A549 (cell line): ENCODE measurements around the gene CIBAR2. TPM values are rescaled to one million over a fixed set of nuclear protein-coding genes. Genes with fewer than 3 reads are reported as not detected.

Source experiments
- ATAC-seq, 2 experiments: fragments of 200-7000 bp in 1 of 2; fragments of >200 bp in 1 of 2; cut with Nextera tagmentation in 1 of 2; cut with Tn5 transposase in 1 of 2; 3 replicates each; pipeline versions ENCODE4 v1.8.0 to v1.9.1; 2018 to 2020; ENCODE audit warnings: mild to moderate bottlenecking in 1 of 2, moderate library complexity in 1 of 2
- CTCF ChIA-PET: fragments of 300-600 bp; sonication (Branson Sonifier 250); formaldehyde crosslinking; extraction: SDS; loops from one replicate; lab custom pipeline; 2021; ENCODE audit warnings: antibody characterized with exemption, inconsistent platforms; lab: Yijun Ruan, JAX
- POLR2A ChIA-PET: fragments of 350-600 bp; formaldehyde crosslinking; extraction: SDS; loops from one replicate; lab custom pipeline; 2021; ENCODE audit warnings: antibody characterized with exemption, inconsistent platforms; lab: Yijun Ruan, JAX
- DNase-seq, 2 experiments: peaks; one replicate each; pipeline versions ENCODE4 v3.0.0 to v3.0.0-alpha.2; 2011 to 2016; ENCODE audit warnings: low read depth in 1 of 2, low spot score in 1 of 2
- FAIRE-seq: peaks from 2 replicates; lab custom pipeline; 2011; peaks lifted over from hg19 to GRCh38; lab: Jason Lieb, UNC
- H3K27ac ChIP-seq, 2 experiments: fragments of >200 bp; sonication (Bioruptor Twin); formaldehyde crosslinking; 3 replicates each; pipeline ENCODE4 v1.5.1; 2016 to 2017
- H3K4me1 ChIP-seq: fragments of >200 bp; sonication (Bioruptor Twin); formaldehyde crosslinking; 3 replicates; pipeline ENCODE4 v1.6.1; 2016
- H3K4me2 ChIP-seq: fragments of >200 bp; sonication (Bioruptor Twin); formaldehyde crosslinking; 3 replicates; pipeline ENCODE4 v1.6.1; 2016
- H3K4me3 ChIP-seq: fragments of >200 bp; sonication (Bioruptor Twin); formaldehyde crosslinking; 3 replicates; pipeline ENCODE4 v1.5.1; 2016
- H3K9me3 ChIP-seq: fragments of >200 bp; sonication (Bioruptor Twin); formaldehyde crosslinking; 3 replicates; pipeline ENCODE4 v1.6.1; 2016
- ATOH8 ChIP-seq: fragments of 250-450 bp; sonication (Bioruptor Pico); IDR thresholded peaks from 2 replicates; pipeline ENCODE4 v1.5.0; 2020; ENCODE audit warnings: low read depth, mild to moderate bottlenecking, moderate library complexity
- BCL3 ChIP-seq: fragments of >200 bp; sonication (Bioruptor Twin); formaldehyde crosslinking; IDR thresholded peaks from 3 replicates; pipeline ENCODE4 v1.6.1; 2016
- CBX2 ChIP-seq: fragments of 200-600 bp; sonication (generic); IDR thresholded peaks from 2 replicates; pipeline ENCODE4 v1.6.1; 2016; ENCODE audit warnings: low read depth, mild to moderate bottlenecking, borderline replicate concordance
- CBX8 ChIP-seq: fragments of 200-600 bp; sonication (generic); IDR thresholded peaks from 2 replicates; pipeline ENCODE4 v1.6.1; 2016
- EHF ChIP-seq: fragments of 250-450 bp; sonication (Bioruptor Pico); IDR thresholded peaks from 2 replicates; pipeline ENCODE4 v1.5.0; 2020; ENCODE audit warnings: mild to moderate bottlenecking
- EP300 ChIP-seq, 2 experiments: fragments of >200 bp; sonication (Bioruptor Twin); formaldehyde crosslinking; IDR thresholded peaks; 2 replicates in 1 of 2; 3 replicates in 1 of 2; pipeline ENCODE4 v1.6.1; 2016 to 2017
- FOSB ChIP-seq: fragments of 250-450 bp; sonication (Bioruptor Pico); IDR thresholded peaks from 2 replicates; pipeline ENCODE4 v1.5.0; 2020; ENCODE audit warnings: mild to moderate bottlenecking, moderate library complexity
- FOSL2 ChIP-seq, 2 experiments: fragments of 450-650 bp in 1 of 2; fragments of >200 bp in 1 of 2; sonication (Bioruptor Twin) in 1 of 2; formaldehyde crosslinking; IDR thresholded peaks; 2 replicates each; pipeline versions ENCODE4 v1.5.0 to v1.6.1; 2016 to 2020; ENCODE audit warnings: mild to moderate bottlenecking in 1 of 2, moderate library complexity in 1 of 2
- FOXS1 ChIP-seq: fragments of 250-450 bp; sonication (Bioruptor Pico); IDR thresholded peaks from 2 replicates; pipeline ENCODE4 v1.5.0; 2020; ENCODE audit warnings: mild to moderate bottlenecking, moderate library complexity
- GATA3 ChIP-seq: IDR thresholded peaks from 2 replicates; pipeline ENCODE4 v1.6.1; 2012; ENCODE audit warnings: borderline replicate concordance
- HEYL ChIP-seq: fragments of 250-450 bp; sonication (Bioruptor Pico); IDR thresholded peaks from 2 replicates; pipeline ENCODE4 v1.8.0; 2021; ENCODE audit warnings: mild to moderate bottlenecking, moderate library complexity
- HMGXB4 ChIP-seq: fragments of 250-450 bp; sonication (Bioruptor Pico); IDR thresholded peaks from 2 replicates; pipeline ENCODE4 v1.5.0; 2021; ENCODE audit warnings: mild to moderate bottlenecking, moderate library complexity, borderline replicate concordance
- HOXA7 ChIP-seq: fragments of 250-450 bp; sonication (Bioruptor Pico); IDR thresholded peaks from 2 replicates; pipeline ENCODE4 v1.5.0; 2020; ENCODE audit warnings: mild to moderate bottlenecking, moderate library complexity
- HOXB13 ChIP-seq: fragments of 250-450 bp; sonication (Bioruptor Pico); IDR thresholded peaks from 2 replicates; pipeline ENCODE4 v1.5.0; 2020; ENCODE audit warnings: low read depth, mild to moderate bottlenecking, moderate library complexity
- HOXB5 ChIP-seq: fragments of 250-450 bp; sonication (Bioruptor Pico); IDR thresholded peaks from 2 replicates; pipeline ENCODE4 v1.5.0; 2020; ENCODE audit warnings: mild to moderate bottlenecking, moderate library complexity
- JUN ChIP-seq, 2 experiments: fragments of >200 bp; sonication (Bioruptor Twin); formaldehyde crosslinking; IDR thresholded peaks; 2 replicates in 1 of 2; 3 replicates in 1 of 2; pipeline ENCODE4 v1.6.1; 2016 to 2017
- JUNB ChIP-seq: fragments of >200 bp; sonication (Bioruptor Twin); formaldehyde crosslinking; IDR thresholded peaks from 2 replicates; pipeline ENCODE4 v1.6.1; 2016
- KDM1A ChIP-seq: fragments of 200-600 bp; sonication (generic); IDR thresholded peaks from 2 replicates; pipeline ENCODE4 v1.6.1; 2016; ENCODE audit warnings: low read depth, mild to moderate bottlenecking
- MAFK ChIP-seq: fragments of 450-650 bp; IDR thresholded peaks from 2 replicates; pipeline ENCODE4 v1.6.1; 2014; ENCODE audit not compliant: partially characterized antibody
- MAZ ChIP-seq: fragments of 150-350 bp; IDR thresholded peaks from 2 replicates; pipeline ENCODE4 v1.6.1; 2014; ENCODE audit warnings: antibody characterized with exemption, low read depth, low read length, borderline replicate concordance
- NFE2L2 ChIP-seq: fragments of 150-350 bp; conservative IDR thresholded peaks from 2 replicates; pipeline ENCODE4 v1.6.1; 2014; ENCODE audit warnings: low read length
- NR3C1 ChIP-seq: fragments of >200 bp; sonication (Bioruptor Twin); formaldehyde crosslinking; IDR thresholded peaks from 3 replicates; pipeline ENCODE4 v1.6.1; 2017
- PBX3 ChIP-seq: IDR thresholded peaks from 2 replicates; pipeline ENCODE4 v1.6.1; 2012
- PHF8 ChIP-seq: fragments of 200-600 bp; sonication (generic); IDR thresholded peaks from 2 replicates; pipeline ENCODE4 v1.6.1; 2016; ENCODE audit warnings: low read depth, mild to moderate bottlenecking, antibody characterized with exemption, moderate library complexity, borderline replicate concordance
- POLR2A ChIP-seq: IDR thresholded peaks from 2 replicates; pipeline ENCODE4 v1.6.1; 2012; ENCODE audit warnings: mild to moderate bottlenecking, low read length
- RCOR1 ChIP-seq: fragments of 150-350 bp; IDR thresholded peaks from 2 replicates; pipeline ENCODE4 v1.6.1; 2014; ENCODE audit warnings: antibody characterized with exemption, low read length, low read depth
- RNF2 ChIP-seq: fragments of 200-600 bp; sonication (generic); IDR thresholded peaks from 2 replicates; pipeline ENCODE4 v1.6.1; 2016; ENCODE audit warnings: low read depth, mild to moderate bottlenecking, antibody characterized with exemption, moderate library complexity, borderline replicate concordance
- SMC3 ChIP-seq: fragments of >200 bp; sonication (Bioruptor Twin); formaldehyde crosslinking; IDR thresholded peaks from 3 replicates; pipeline ENCODE4 v1.6.1; 2018; ENCODE audit warnings: inconsistent platforms
- TFCP2L1 ChIP-seq: fragments of 250-450 bp; sonication (Bioruptor Pico); IDR thresholded peaks from 2 replicates; pipeline ENCODE4 v1.5.0; 2021; ENCODE audit warnings: mild to moderate bottlenecking
- ZSCAN20 ChIP-seq: fragments of 250-450 bp; sonication (Bioruptor Pico); IDR thresholded peaks from 2 replicates; pipeline ENCODE4 v1.8.0; 2022; ENCODE audit warnings: mild to moderate bottlenecking, moderate library complexity
- WGBS: methylation state at CpG from one replicate; pipeline ENCODE4 v1.1.6; 2017; ENCODE audit errors: missing lambda C conversion rate; 5-methylcytosine and 5-hydroxymethylcytosine counted together
- polyA plus RNA-seq, 4 experiments: library from polyadenylated mRNA; depleted of rRNA in 3 of 4; stranded (reverse); fragments of >200 nt; fragmentation: RNase III in 1 of 4; extraction: RNeasy Plus Mini Kit Qiagen cat#74134 plus additional on column Dnase treatment in 1 of 4; gene quantifications; 2 replicates in 3 of 4; 3 replicates in 1 of 4; pipeline ENCODE4 v1.2.3, GENCODE V29; 2011 to 2017

Gene CIBAR2
- polyA plus RNA-seq, 2 of the 4 experiments (the other 2 are of a cell fraction), result not detected

GRCh38 chr16:85067426-85067825 is 44.8 kb downstream of the CIBAR2 start:
- TF ChIP-seq KDM1A, result no peak
- TF ChIP-seq PHF8, result no peak
- TF ChIP-seq CBX2, result no peak
- no peak for TF ChIP-seq RCOR1
- TF ChIP-seq JUN (IDR thresholded peaks at IDR 0.05), result no peak
- no peak for TF ChIP-seq BCL3
- TF ChIP-seq PBX3, result no peak
- TF ChIP-seq EP300 (IDR thresholded peaks at IDR 0.05), result no peak
- no peak for TF ChIP-seq GATA3
- TF ChIP-seq JUNB, result no peak
- TF ChIP-seq ATOH8 (CRISPR knock-in tag), result no peak
- TF ChIP-seq ZSCAN20 (CRISPR knock-in tag), result no peak
- TF ChIP-seq HOXA7 (CRISPR knock-in tag), result no peak
- TF ChIP-seq EHF (CRISPR knock-in tag), result no peak
- TF ChIP-seq, all 56 proteins: peak for 0
- DNase-seq (no peak), FAIRE-seq (no peak), ATAC-seq (no peak)
- Histone ChIP-seq H3K9me3 (no peaks in the 10 kb centered on the region), H3K4me1 (no peaks in the 10 kb centered on the region), H3K27ac (no peak overlapping the region), H3K4me3 (no peak overlapping the region), H3K4me2 (no peak overlapping the region)
- ChIA-PET CTCF (interaction anchor here (0.8 to 2.5 kb wide), 5 partner anchors 10 to 96 kb away, joined by 3 to 14 read pairs (median 6); no protein-coding TSS in a partner anchor), POLR2A (no interaction called here)
- 82% methylated on average over 8 of the region's 8 CpGs for WGBS

DNA sequence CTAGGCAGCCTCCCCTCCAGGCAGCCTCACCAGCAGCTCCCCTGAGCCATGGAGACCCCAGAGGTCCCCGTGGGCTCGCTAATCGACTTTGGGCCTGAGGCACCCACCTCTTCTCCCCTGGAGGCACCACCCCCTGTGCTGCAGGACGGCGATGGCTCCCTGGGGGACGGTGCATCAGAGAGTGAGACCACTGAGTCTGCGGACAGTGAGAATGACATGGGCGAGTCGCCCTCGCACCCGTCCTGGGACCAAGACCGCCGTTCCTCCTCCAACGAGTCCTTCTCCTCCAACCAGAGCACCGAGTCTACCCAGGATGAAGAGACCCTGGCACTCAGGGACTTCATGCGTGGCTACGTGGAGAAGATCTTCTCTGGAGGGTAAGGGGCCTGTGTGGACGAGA is 45.2 kb downstream of the CIBAR2 start:
- Histone ChIP-seq H3K4me2 (no peak overlapping the region), H3K4me1 (no peaks in the 10 kb centered on the region), H3K27ac (no peak overlapping the region), H3K9me3 (no peaks in the 10 kb centered on the region), H3K4me3 (no peak overlapping the region)
- FAIRE-seq, result no peak
- WGBS, result 87% methylated on average over 18 of the region's 18 CpGs
- DNase-seq, result no peak
- no peak for ATAC-seq
- POLR2A ChIA-PET, result no interaction called here
- no peak for TF ChIP-seq GATA3
- no peak for TF ChIP-seq NR3C1
- no peak for TF ChIP-seq FOXS1
- TF ChIP-seq NFE2L2, result no peak
- no peak for TF ChIP-seq MAZ
- TF ChIP-seq HOXB13 (CRISPR knock-in tag), result no peak
- no peak for TF ChIP-seq HOXB5 (CRISPR knock-in tag)
- TF ChIP-seq FOSL2 (IDR thresholded peaks at IDR 0.05), result no peak
- no peak for TF ChIP-seq FOSL2 (CRISPR knock-in tag; IDR thresholded peaks at IDR 0.05)
- no peak for TF ChIP-seq SMC3
- TF ChIP-seq POLR2A, result no peak
- no peak for TF ChIP-seq CBX8
- TF ChIP-seq RNF2, result no peak
- no peak for TF ChIP-seq HMGXB4 (CRISPR knock-in tag)
- no peak for TF ChIP-seq HEYL
- no peak for TF ChIP-seq TFCP2L1 (CRISPR knock-in tag)
- TF ChIP-seq MAFK, result no peak
- no peak for TF ChIP-seq EHF (CRISPR knock-in tag)
- TF ChIP-seq FOSB, result no peak
- CTCF ChIA-PET, result interaction anchor here (0.8 to 2.5 kb wide), 4 partner anchors 9 to 96 kb away, joined by 3 to 7 read pairs (median 5); no protein-coding TSS in a partner anchor
